Stomach smooth muscle (tissue), 2 donors: Measurements from ENCODE around the gene ARHGAP32.
"Not testable (repeated sequence)": the region's sequence is repeated elsewhere in the genome, so short reads cannot be mapped to it uniquely, and the experiment has no call there.

ENCODE experiments used
- H3K27ac ChIP-seq: one replicate; pipeline ENCODE4 v1.7.0; 2013; ENCODE audit warnings: mild to moderate bottlenecking, low read length, inconsistent platforms
- H3K27me3 ChIP-seq, 2 donors: one replicate each; pipeline ENCODE4 v1.7.0; 2013; ENCODE audit warnings: low read length in 2 of 2; ENCODE audit not compliant: insufficient read depth in 2 of 2, control insufficient read depth in 1 of 2
- H3K36me3 ChIP-seq, 2 donors: one replicate each; pipeline ENCODE4 v1.7.0; 2013; ENCODE audit warnings: low read length in 2 of 2; ENCODE audit not compliant: control insufficient read depth in 2 of 2, insufficient read depth in 2 of 2
- H3K4me1 ChIP-seq: one replicate; pipeline ENCODE4 v1.7.0; 2013; ENCODE audit warnings: low read length; ENCODE audit not compliant: control insufficient read depth, insufficient read depth
- H3K4me3 ChIP-seq, 2 donors: one replicate each; pipeline ENCODE4 v1.7.0; 2013; ENCODE audit warnings: low read length in 2 of 2
- H3K9ac ChIP-seq, 2 donors: one replicate each; pipeline ENCODE4 v1.7.0; 2013; ENCODE audit warnings: low read length in 2 of 2, mild to moderate bottlenecking in 1 of 2
- H3K9me3 ChIP-seq, 2 donors: one replicate each; pipeline ENCODE4 v1.7.0; 2013; ENCODE audit warnings: low read length in 2 of 2; ENCODE audit not compliant: control insufficient read depth in 2 of 2
- donor health status: healthy.
- donor health status: Pancreatic carcinoma.

The ARHGAP32 gene

DNA sequence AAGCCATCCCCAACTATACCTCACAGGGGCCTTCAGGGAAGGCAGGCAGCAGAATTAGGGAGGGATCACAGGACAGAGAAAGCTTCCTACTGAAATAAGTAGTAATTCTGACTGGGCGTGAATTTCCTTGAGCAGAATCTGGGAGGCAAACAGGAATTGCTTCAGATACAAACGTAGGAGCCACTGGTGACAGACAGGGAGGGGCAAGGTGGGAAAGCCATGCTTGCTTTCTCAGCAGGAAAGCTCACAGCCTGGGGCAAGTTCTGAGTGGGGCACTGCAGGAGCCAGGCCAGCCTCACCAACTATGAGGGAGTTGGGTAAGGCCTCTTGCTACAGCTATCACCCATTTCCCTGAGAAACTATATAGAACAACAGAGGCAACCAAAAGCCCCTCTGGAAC is 43.6 kb downstream of the ARHGAP32 start:
- H3K4me3 ChIP-seq, result no peak overlapping the region
- no peaks in the 10 kb centered on the region for H3K36me3 ChIP-seq
- no peaks in the 10 kb centered on the region for H3K27me3 ChIP-seq
- H3K9me3 ChIP-seq, result peaks cover 0 to 4% of the 10 kb centered on the region in 2 donors
- H3K9ac ChIP-seq, result no peak overlapping the region
- H3K4me1 ChIP-seq, result no peaks in the 10 kb centered on the region
- H3K27ac ChIP-seq, result no peak overlapping the region

- Histone ChIP-seq H3K4me3 (no peak overlapping the region), H3K4me1 (no peaks in the 10 kb centered on the region), H3K27ac (no peak overlapping the region), H3K9ac (no peak overlapping the region), H3K9me3 (peaks cover 0 to 4% of the 10 kb centered on the region in 2 donors), H3K27me3 (no peaks in the 10 kb centered on the region), H3K36me3 (no peaks in the 10 kb centered on the region)
Observed at GRCh38 chr11:129146191-129146590, 45.9 kb downstream of the ARHGAP32 start.

DNA sequence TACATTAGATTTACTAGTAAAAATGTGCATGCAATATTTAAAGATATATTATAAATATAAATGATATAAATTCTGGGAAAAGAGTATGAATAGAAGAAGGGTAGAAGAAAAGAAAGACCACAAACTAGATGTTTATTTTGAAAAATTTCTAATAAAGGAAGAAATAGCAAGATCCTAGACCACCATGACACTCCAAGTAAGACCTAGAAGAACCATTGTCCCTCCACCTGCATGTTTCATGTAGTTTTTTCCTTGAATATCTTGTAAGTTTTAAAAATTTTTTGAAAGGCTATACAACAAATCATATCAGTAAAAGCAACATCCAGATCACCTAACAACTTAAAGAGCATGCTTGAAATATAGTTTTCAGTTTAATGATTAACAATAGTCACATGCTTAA is 46.8 kb downstream of the ARHGAP32 start:
- H3K27me3 ChIP-seq, result no peaks in the 10 kb centered on the region
- H3K36me3 ChIP-seq, result no peaks in the 10 kb centered on the region
- no peak overlapping the region for H3K27ac ChIP-seq
- H3K4me1 ChIP-seq, result no peaks in the 10 kb centered on the region
- no peak overlapping the region for H3K9ac ChIP-seq
- H3K4me3 ChIP-seq, result no peak overlapping the region
- peaks cover 0 to 4% of the 10 kb centered on the region in 2 donors for H3K9me3 ChIP-seq

GRCh38 chr11:129144256-129144655 is 47.9 kb downstream of the ARHGAP32 start:
- Histone ChIP-seq H3K9me3 (peaks cover 0 to 4% of the 10 kb centered on the region in 2 donors), H3K4me3 (no peak overlapping the region), H3K27ac (no peak overlapping the region)

GRCh38 chr11:129143335-129143734 is 48.8 kb downstream of the ARHGAP32 start:
- H3K27me3 ChIP-seq, result no peaks in the 10 kb centered on the region
- peaks cover 0 to 1% of the 10 kb centered on the region in 2 donors for H3K9me3 ChIP-seq
- no peak overlapping the region for H3K9ac ChIP-seq
- no peaks in the 10 kb centered on the region for H3K36me3 ChIP-seq
- H3K4me3 ChIP-seq, result no peak overlapping the region
- H3K27ac ChIP-seq, result no peak overlapping the region
- no peaks in the 10 kb centered on the region for H3K4me1 ChIP-seq

More at GRCh38 chr11:129144256-129144655, 47.9 kb downstream of the ARHGAP32 start:
- no peaks in the 10 kb centered on the region for H3K27me3 ChIP-seq
- no peaks in the 10 kb centered on the region for H3K4me1 ChIP-seq
- no peaks in the 10 kb centered on the region for H3K36me3 ChIP-seq
- no peak overlapping the region for H3K9ac ChIP-seq

DNA sequence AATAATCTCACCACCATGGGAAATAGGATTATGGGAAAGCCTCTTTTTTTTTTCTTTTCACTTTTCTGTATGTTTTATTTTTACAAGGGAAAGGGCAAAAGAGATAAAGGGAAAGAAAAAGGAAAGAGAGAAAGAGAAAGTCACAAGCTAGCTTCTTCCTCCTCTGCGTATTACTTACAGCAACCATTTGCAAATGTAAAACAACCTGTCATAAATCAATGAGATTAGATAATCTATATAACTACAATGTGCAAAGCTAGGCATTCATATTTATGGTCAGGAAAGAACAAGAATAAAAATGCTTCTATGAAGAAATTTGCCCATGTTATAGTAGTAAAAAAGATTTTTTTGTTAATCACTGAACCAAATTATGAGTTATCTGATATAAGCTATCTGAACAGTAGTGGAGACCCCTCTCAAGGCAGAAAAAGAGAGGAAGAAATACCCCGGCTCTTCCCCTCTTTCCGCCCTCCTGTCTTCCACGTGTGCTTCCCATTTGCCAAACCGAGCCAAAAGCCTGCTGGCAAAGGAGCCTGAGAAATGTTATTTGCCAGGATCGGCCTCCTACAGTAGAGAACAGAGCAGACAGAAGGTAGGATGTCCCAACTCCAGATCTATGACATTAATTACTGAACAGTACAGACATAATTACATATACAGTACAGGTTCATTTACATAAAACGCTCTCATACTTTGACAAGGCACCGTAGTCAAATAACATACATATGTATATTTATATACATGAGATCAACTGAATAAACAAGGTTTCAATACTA is 50.2 kb downstream of the ARHGAP32 start:
- H3K27ac ChIP-seq, result no peak overlapping the region
- no peaks in the 10 kb centered on the region for H3K4me1 ChIP-seq
- H3K4me3 ChIP-seq, result no peak overlapping the region
- no peaks in the 10 kb centered on the region for H3K9me3 ChIP-seq
- no peaks in the 10 kb centered on the region for H3K27me3 ChIP-seq
- H3K9ac ChIP-seq, result no peak overlapping the region
- H3K36me3 ChIP-seq, result no peaks in the 10 kb centered on the region

DNA sequence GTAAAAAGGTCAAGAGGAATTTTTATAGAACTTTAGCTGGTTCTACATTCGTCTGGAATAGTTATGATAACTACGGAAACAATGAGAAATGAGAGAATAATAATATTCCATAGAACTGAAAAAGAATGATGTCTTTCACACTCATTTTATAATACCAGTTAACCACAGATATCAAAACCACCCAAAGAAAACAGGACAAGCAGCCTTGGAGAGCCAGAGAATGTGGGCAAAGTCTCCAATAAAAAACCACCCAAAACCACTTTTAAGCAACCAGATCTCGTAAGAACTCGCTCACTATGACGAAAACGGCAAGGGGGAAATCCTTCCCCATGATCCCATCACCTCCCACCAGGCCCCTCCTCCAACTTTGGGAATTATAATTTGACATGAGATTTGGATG is 60.8 kb downstream of the ARHGAP32 start:
- Histone ChIP-seq H3K9ac (no peak overlapping the region), H3K9me3 (no peaks in the 10 kb centered on the region), H3K27ac (no peak overlapping the region), H3K36me3 (no peaks in the 10 kb centered on the region), H3K4me3 (no peak overlapping the region), H3K4me1 (no peaks in the 10 kb centered on the region), H3K27me3 (no peaks in the 10 kb centered on the region)

DNA sequence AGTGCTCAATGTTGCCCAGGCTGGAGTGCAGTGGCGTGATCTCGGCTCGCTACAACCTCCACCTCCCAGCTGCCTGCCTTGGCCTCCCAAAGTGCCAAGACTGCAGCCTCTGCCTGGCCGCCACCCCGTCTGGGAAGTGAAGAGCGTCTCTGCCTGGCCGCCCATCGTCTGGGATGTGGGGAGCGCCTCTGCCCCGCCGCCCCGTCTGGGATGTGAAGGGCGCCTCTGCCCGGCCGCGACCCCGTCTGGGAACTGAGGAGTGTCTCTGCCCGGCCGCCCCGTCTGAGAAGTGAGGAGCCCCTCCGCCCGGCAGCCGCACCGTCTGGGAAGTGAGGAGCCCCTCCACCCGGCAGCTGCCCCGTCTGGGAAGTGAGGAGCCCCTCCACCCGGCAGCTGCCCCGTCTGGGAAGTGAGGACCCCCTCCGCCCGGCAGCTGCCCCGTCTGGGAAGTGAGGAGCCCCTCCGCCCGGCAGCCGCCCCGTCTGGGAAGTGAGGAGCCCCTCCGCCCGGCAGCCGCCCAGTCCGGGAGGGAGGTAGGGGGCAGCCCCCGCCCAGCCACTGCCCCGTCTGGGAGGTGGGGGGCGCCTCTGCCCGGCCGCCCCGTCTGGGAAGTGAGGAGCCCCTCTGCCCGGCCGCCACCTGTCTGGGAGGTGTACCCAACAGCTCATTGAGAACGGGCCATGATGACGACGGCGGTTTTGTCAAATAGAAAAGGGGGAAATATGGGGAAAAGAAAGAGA is 63.1 kb downstream of the ARHGAP32 start:
- not testable (repeated sequence) for H3K27ac ChIP-seq, H3K36me3 ChIP-seq, H3K9ac ChIP-seq, H3K9me3 ChIP-seq, H3K4me3 ChIP-seq, H3K4me1 ChIP-seq, H3K27me3 ChIP-seq

- H3K4me3 ChIP-seq, result no peak overlapping the region
- H3K36me3 ChIP-seq, result peaks cover 0 to 3% of the 10 kb centered on the region in 2 donors
- H3K27ac ChIP-seq, result no peak overlapping the region
- no peaks in the 10 kb centered on the region for H3K9me3 ChIP-seq
- no peaks in the 10 kb centered on the region for H3K4me1 ChIP-seq
- H3K27me3 ChIP-seq, result no peaks in the 10 kb centered on the region
- H3K9ac ChIP-seq, result no peak overlapping the region
Observed at GRCh38 chr11:129119036-129119435, 73.1 kb downstream of the ARHGAP32 start.

DNA sequence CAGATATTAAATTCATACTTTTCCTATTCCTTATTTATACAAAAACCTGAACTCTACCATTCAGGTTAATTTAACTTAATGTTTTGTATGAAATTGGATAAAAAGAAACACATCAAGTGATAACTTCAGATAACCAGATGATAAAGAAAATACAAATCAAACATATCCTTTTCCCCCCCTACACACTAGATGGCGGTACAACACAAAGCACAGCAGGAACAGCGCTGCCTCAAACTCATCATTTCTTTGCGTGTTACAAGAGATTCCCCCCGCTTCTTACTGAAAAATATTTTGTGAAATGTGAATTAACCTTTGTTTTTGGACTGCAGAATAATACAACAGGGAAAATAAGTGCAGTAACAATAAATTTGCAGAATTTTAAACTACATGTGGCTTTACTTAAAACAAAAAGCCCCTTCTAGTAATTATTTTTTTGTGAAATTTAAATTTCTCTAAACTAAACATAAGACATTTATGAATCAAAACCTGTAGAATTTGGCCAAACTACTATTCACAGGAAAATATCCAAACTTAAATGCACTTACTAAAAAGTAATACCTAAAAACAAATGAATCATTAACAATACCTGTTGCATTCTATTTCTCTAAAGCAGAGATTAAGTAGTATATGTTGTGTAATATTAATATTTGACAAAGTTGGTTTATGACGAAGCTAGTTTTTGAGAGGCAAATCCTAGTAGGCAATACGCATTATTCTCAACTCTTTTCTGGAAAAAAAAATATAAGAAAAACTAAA is 74.4 kb downstream of the ARHGAP32 start:
- Histone ChIP-seq H3K9ac (no peak overlapping the region), H3K36me3 (peaks cover 0 to 3% of the 10 kb centered on the region in 2 donors), H3K27ac (no peak overlapping the region), H3K4me3 (no peak overlapping the region), H3K9me3 (no peaks in the 10 kb centered on the region), H3K27me3 (no peaks in the 10 kb centered on the region), H3K4me1 (no peaks in the 10 kb centered on the region)
